Stimulated activated CD8-positive, alpha-beta memory T cell treated with anti-CD3 and anti-CD28 coated beads, Interleukin-15, amount 100 ng/mL, for 24 hours (primary cell): ENCODE results near the gene TMEM40.
"Not testable (repeated sequence)": the region's sequence is repeated elsewhere in the genome, so short reads cannot be mapped to it uniquely, and the experiment has no call there.

Source experiments
- DNase-seq: peaks from one replicate; pipeline ENCODE4 v3.0.0-alpha.2; 2020; ENCODE audit warnings: low read depth

TMEM40 gene

GRCh38 chr3:12719541-12719940 is 39.5 kb downstream of the TMEM40 start:
- DNase-seq, result no peak

- DNase-seq, result no peak
Measured at GRCh38 chr3:12716605-12717151, 42.4 kb downstream of the TMEM40 start.

GRCh38 chr3:12714278-12714677 is 44.8 kb downstream of the TMEM40 start:
- DNase-seq, result no peak

- DNase-seq, result no peak
Measured at GRCh38 chr3:12710062-12710461, 49.0 kb downstream of the TMEM40 start.

- DNase-seq, result no peak
Measured at GRCh38 chr3:12709334-12709733, 49.7 kb downstream of the TMEM40 start.

- DNase-seq, result no peak
Measured at GRCh38 chr3:12708584-12709192, 50.4 kb downstream of the TMEM40 start.

- no peak for DNase-seq
Measured at GRCh38 chr3:12707449-12707848, 51.6 kb downstream of the TMEM40 start.

GRCh38 chr3:12706504-12707253 is 52.4 kb downstream of the TMEM40 start:
- DNase-seq, result peak; percentile 6

- no peak for DNase-seq
Measured at GRCh38 chr3:12705981-12706380, 53.1 kb downstream of the TMEM40 start.

- no peak for DNase-seq
Measured at GRCh38 chr3:12705374-12705926, 53.6 kb downstream of the TMEM40 start.

GRCh38 chr3:12702501-12702900 is 56.6 kb downstream of the TMEM40 start:
- no peak for DNase-seq

- not testable (repeated sequence) for DNase-seq
Measured at GRCh38 chr3:12701601-12702000, 57.5 kb downstream of the TMEM40 start.

- DNase-seq, result no peak
Measured at GRCh38 chr3:12700800-12701199, 58.3 kb downstream of the TMEM40 start.

GRCh38 chr3:12695916-12696315 is 63.1 kb downstream of the TMEM40 start:
- no peak for DNase-seq

GRCh38 chr3:12695112-12695511 is 63.9 kb downstream of the TMEM40 start:
- no peak for DNase-seq

- DNase-seq, result no peak
Measured at GRCh38 chr3:12692444-12692843, 66.6 kb downstream of the TMEM40 start.

- DNase-seq, result no peak
Measured at GRCh38 chr3:12689997-12690711, 68.9 kb downstream of the TMEM40 start.

GRCh38 chr3:12687948-12688347 is 71.1 kb downstream of the TMEM40 start:
- no peak for DNase-seq

- no peak for DNase-seq
Measured at GRCh38 chr3:12686096-12686495, 73.0 kb downstream of the TMEM40 start.
